Suprapubic skin (tissue), 4 donors: Measurements from ENCODE around the gene B3GNT9. TPM values are rescaled to one million over a fixed set of nuclear protein-coding genes. Genes with fewer than 3 reads are reported as not detected.
A peak's percentile ranks its signal among the peaks of the same experiment; 100 is the strongest.

Source experiments
- DNase-seq, 2 donors: peaks; one replicate each; pipeline ENCODE4 v3.0.0-alpha.2; 2019; ENCODE audit warnings: low spot score in 2 of 2
- H3K27ac ChIP-seq: fragments of 200-600 bp; sonication (generic); one replicate; pipeline ENCODE4 v1.5.1; 2019
- H3K27me3 ChIP-seq: fragments of 200-600 bp; sonication (generic); one replicate; pipeline ENCODE4 v1.5.1; 2019
- H3K36me3 ChIP-seq: fragments of 200-600 bp; sonication (generic); one replicate; pipeline ENCODE4 v1.5.1; 2019
- H3K4me1 ChIP-seq: fragments of 200-600 bp; sonication (generic); one replicate; pipeline ENCODE4 v1.5.1; 2019
- H3K4me3 ChIP-seq: fragments of 200-600 bp; sonication (generic); one replicate; pipeline ENCODE4 v1.5.1; 2019; ENCODE audit warnings: mild to moderate bottlenecking
- H3K9me3 ChIP-seq: fragments of 200-600 bp; sonication (generic); one replicate; pipeline ENCODE4 v1.5.1; 2019
- CTCF ChIP-seq, 2 donors: fragments of 200-600 bp in 1 of 2; fragments of 450-650 bp in 1 of 2; sonication (generic) in 1 of 2; IDR thresholded peaks; one replicate each; pipeline ENCODE4 v1.5.1; 2016 to 2019; ENCODE audit warnings: antibody characterized with exemption in 2 of 2, mild to moderate bottlenecking in 1 of 2, moderate library complexity in 1 of 2
- EP300 ChIP-seq: sonication (generic); formaldehyde crosslinking; IDR thresholded peaks from one replicate; pipeline ENCODE4 v1.6.1; 2017; ENCODE audit warnings: antibody characterized with exemption
- POLR2A ChIP-seq, 2 donors: fragments of 450-650 bp; IDR thresholded peaks; one replicate each; pipeline ENCODE4 v1.6.1; 2017; ENCODE audit warnings: antibody characterized with exemption in 2 of 2, mild to moderate bottlenecking in 2 of 2, moderate library complexity in 2 of 2
- POLR2AphosphoS5 ChIP-seq, 3 donors: sonication (generic); formaldehyde crosslinking; IDR thresholded peaks; one replicate each; pipeline ENCODE4 v1.6.1; 2017; ENCODE audit warnings: antibody characterized with exemption in 3 of 3
- WGBS: methylation state at CpG from one replicate; pipeline ENCODE4 v1.1.5; 2018; 5-methylcytosine and 5-hydroxymethylcytosine counted together
- total RNA-seq, 4 donors: library from RNA; depleted of rRNA; stranded (reverse); fragments of >200 nt; gene quantifications; one replicate each; pipeline ENCODE4 v1.1.0, GENCODE V29; 2016

Gene B3GNT9
- total RNA-seq, 4 donors from 2014 or later = 7.5 to 9.7 (median 9.0) TPM

- peaks cover 65% of the 10 kb centered on the region for H3K4me1 ChIP-seq
Observed at GRCh38 chr16:67112591-67113399, 38.0 kb downstream of the B3GNT9 start.

GRCh38 chr16:67111951-67112444, 38.8 kb downstream of the B3GNT9 start:
- Histone ChIP-seq H3K27ac (peak overlapping the region; percentile 16), H3K27me3 (no peaks in the 10 kb centered on the region), H3K4me1 (peaks cover 65% of the 10 kb centered on the region), H3K36me3 (no peaks in the 10 kb centered on the region), H3K4me3 (no peak overlapping the region), H3K9me3 (no peaks in the 10 kb centered on the region)
- no peak for TF ChIP-seq CTCF (IDR thresholded peaks at IDR 0.05)
- TF ChIP-seq EP300 = no peak
- no peak for TF ChIP-seq POLR2AphosphoS5 (IDR thresholded peaks at IDR 0.05)
- no peak for TF ChIP-seq POLR2A (IDR thresholded peaks at IDR 0.05)
- WGBS = 66% methylated on average over 4 of the region's 4 CpGs
- no peak for DNase-seq

More at GRCh38 chr16:67112591-67113399, 38.0 kb downstream of the B3GNT9 start:
- no peaks in the 10 kb centered on the region for H3K36me3 ChIP-seq
- WGBS = 60% methylated on average over 4 of the region's 4 CpGs
- no peaks in the 10 kb centered on the region for H3K27me3 ChIP-seq
- no peaks in the 10 kb centered on the region for H3K9me3 ChIP-seq
- H3K4me3 ChIP-seq = no peak overlapping the region
- no peak for DNase-seq
- no peak for TF ChIP-seq EP300
- no peak for TF ChIP-seq POLR2AphosphoS5 (IDR thresholded peaks at IDR 0.05)
- no peak for TF ChIP-seq POLR2A (IDR thresholded peaks at IDR 0.05)
- no peak for TF ChIP-seq CTCF (IDR thresholded peaks at IDR 0.05)
- H3K27ac ChIP-seq = peak overlapping the region; percentile 16

GRCh38 chr16:67109407-67110135, 41.2 kb downstream of the B3GNT9 start, which contains the start of gene PHAF1:
TSS of gene PHAF1 (plus strand) at chr16:67109941. CDS start at chr16:67110176, 235 bp downstream.
- Histone ChIP-seq H3K36me3 (no peaks in the 10 kb centered on the region), H3K27ac (peak within 1 kb of the TSS; percentile 82), H3K27me3 (no peaks in the 10 kb centered on the region), H3K4me3 (peak within 1 kb of the TSS; percentile 96), H3K9me3 (no peaks in the 10 kb centered on the region), H3K4me1 (peaks cover 67% of the 10 kb centered on the region)
- TF ChIP-seq POLR2AphosphoS5 (IDR thresholded peaks at IDR 0.05) = peak in 2 of 3 donors; percentile 36 to 39
- TF ChIP-seq EP300 = no peak
- TF ChIP-seq POLR2A (IDR thresholded peaks at IDR 0.05) = peak in 1 of 2 donors; percentile 53
- peak; percentile 95 for DNase-seq
- WGBS = 2% methylated on average over 50 of the region's 63 CpGs

- DNase-seq = no peak
- Histone ChIP-seq H3K9me3 (no peaks in the 10 kb centered on the region), H3K4me1 (peaks cover 63% of the 10 kb centered on the region), H3K27ac (peak overlapping the region; percentile 82), H3K4me3 (peak overlapping the region; percentile 96), H3K27me3 (no peaks in the 10 kb centered on the region), H3K36me3 (no peaks in the 10 kb centered on the region)
- TF ChIP-seq EP300 = no peak
- no peak for TF ChIP-seq POLR2A (IDR thresholded peaks at IDR 0.05)
- TF ChIP-seq POLR2AphosphoS5 (IDR thresholded peaks at IDR 0.05) = no peak
- no peak for TF ChIP-seq CTCF (IDR thresholded peaks at IDR 0.05)
- 66% methylated on average over 16 of the region's 18 CpGs for WGBS
Observed at GRCh38 chr16:67108931-67109406, 41.8 kb downstream of the B3GNT9 start.

- Histone ChIP-seq H3K4me3 (no peak overlapping the region), H3K9me3 (no peaks in the 10 kb centered on the region), H3K27me3 (no peaks in the 10 kb centered on the region), H3K36me3 (no peaks in the 10 kb centered on the region), H3K4me1 (peaks cover 61% of the 10 kb centered on the region), H3K27ac (no peak overlapping the region)
- 94% methylated on average over 6 of the region's 6 CpGs for WGBS
- TF ChIP-seq EP300 (no peak), POLR2AphosphoS5 (IDR thresholded peaks at IDR 0.05) (no peak), CTCF (IDR thresholded peaks at IDR 0.05) (no peak), POLR2A (IDR thresholded peaks at IDR 0.05) (no peak)
- no peak for DNase-seq
Observed at GRCh38 chr16:67108489-67108888, 42.3 kb downstream of the B3GNT9 start.
